ENCODE results near the gene GTSE1.
A peak's percentile ranks its signal among the peaks of the same experiment; 100 is the strongest.

Gene GTSE1, protein sequence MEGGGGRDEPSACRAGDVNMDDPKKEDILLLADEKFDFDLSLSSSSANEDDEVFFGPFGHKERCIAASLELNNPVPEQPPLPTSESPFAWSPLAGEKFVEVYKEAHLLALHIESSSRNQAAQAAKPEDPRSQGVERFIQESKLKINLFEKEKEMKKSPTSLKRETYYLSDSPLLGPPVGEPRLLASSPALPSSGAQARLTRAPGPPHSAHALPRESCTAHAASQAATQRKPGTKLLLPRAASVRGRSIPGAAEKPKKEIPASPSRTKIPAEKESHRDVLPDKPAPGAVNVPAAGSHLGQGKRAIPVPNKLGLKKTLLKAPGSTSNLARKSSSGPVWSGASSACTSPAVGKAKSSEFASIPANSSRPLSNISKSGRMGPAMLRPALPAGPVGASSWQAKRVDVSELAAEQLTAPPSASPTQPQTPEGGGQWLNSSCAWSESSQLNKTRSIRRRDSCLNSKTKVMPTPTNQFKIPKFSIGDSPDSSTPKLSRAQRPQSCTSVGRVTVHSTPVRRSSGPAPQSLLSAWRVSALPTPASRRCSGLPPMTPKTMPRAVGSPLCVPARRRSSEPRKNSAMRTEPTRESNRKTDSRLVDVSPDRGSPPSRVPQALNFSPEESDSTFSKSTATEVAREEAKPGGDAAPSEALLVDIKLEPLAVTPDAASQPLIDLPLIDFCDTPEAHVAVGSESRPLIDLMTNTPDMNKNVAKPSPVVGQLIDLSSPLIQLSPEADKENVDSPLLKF

DNA sequence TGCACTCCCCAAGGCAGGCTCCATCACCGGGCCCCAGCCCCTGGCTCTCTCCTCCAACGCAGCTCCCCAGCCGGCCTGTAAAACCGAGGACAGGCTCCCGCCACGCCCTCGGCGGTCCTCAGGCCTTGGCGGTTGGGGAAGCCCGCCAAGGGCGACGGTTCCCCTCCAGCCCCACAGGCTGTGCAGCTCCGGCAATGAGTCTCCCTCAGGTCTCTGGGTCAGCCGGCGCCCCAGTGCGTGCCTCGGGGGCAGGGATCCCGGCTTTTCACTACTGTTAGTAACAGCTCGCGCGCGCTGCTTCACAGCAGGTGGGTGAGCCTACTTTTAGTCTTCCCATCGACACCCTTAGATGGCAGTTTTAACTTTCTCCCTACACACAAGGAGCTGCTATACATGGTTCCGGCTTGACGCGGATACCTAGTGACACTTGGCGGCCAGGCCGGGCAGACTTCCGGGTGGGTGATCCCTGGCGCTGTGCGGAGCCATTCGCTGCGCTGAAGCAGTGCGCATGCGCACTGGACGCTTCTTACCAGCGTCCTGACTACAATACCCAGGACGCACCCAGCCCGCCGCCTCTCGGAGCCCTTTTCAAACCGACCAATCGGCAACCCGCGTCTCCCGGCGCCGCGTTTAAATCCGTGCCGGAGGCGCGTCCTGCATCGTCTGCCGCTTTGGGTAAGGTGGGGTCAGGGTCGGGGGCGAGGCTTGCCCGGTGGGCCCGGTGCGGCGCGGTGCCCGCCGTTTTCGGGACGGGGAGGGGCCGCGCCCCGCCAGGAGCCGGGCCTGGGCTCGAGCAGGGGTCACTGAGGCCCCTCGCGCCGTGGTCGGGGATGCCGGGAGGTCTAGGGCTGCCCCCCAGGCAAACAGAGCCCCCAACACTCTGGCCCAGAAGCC, at the start of gene GTSE1:
TSS of gene GTSE1 (plus strand) at position 614 of the 894 bp plus-strand sequence. CDS start 531 bp downstream, outside the sequence.
- Histone ChIP-seq H3K9me2 (replicated peaks; ENCODE audit: insufficient read depth, low read length) (no peaks in the 10 kb centered on the region), H3K9ac (ENCODE audit: low read length) (peak within 1 kb of the TSS; percentile 80), H3K4me2 (ENCODE audit: low read depth, low read length, poor library complexity, severe bottlenecking) (peak within 1 kb of the TSS; percentile 100), H4K20me1 (ENCODE audit: low read depth, low read length) (no peaks in the 10 kb centered on the region), H3K79me2 (ENCODE audit: insufficient read depth, low read length) (peaks cover 38% of the 10 kb centered on the region), H3K27ac (ENCODE audit: low read depth, low read length) (peak within 1 kb of the TSS; percentile 75), H3K27me3 (ENCODE audit: low read length) (no peaks in the 10 kb centered on the region), H2AFZ (ENCODE audit: low read depth, low read length, severe bottlenecking) (peak within 1 kb of the TSS; percentile 69), H3K4me3 (ENCODE audit: insufficient read depth, low read length, poor library complexity, severe bottlenecking) (peak within 1 kb of the TSS; percentile 82), H3F3A (ENCODE audit: insufficient read depth) (peaks cover 4% of the 10 kb centered on the region; the same call in 1 of the 2 replicates), H3K36me3 (ENCODE audit: low read length) (peaks cover 13% of the 10 kb centered on the region; the same call in 1 of the 2 replicates), H3K9me3 (ENCODE audit: insufficient read depth, low read length) (no peaks in the 10 kb centered on the region)
- no peak for TF ChIP-seq EZH2phosphoT487 (conservative IDR thresholded peaks at IDR 0.05; ENCODE audit: low read length)
- TF ChIP-seq, protein P1, sequence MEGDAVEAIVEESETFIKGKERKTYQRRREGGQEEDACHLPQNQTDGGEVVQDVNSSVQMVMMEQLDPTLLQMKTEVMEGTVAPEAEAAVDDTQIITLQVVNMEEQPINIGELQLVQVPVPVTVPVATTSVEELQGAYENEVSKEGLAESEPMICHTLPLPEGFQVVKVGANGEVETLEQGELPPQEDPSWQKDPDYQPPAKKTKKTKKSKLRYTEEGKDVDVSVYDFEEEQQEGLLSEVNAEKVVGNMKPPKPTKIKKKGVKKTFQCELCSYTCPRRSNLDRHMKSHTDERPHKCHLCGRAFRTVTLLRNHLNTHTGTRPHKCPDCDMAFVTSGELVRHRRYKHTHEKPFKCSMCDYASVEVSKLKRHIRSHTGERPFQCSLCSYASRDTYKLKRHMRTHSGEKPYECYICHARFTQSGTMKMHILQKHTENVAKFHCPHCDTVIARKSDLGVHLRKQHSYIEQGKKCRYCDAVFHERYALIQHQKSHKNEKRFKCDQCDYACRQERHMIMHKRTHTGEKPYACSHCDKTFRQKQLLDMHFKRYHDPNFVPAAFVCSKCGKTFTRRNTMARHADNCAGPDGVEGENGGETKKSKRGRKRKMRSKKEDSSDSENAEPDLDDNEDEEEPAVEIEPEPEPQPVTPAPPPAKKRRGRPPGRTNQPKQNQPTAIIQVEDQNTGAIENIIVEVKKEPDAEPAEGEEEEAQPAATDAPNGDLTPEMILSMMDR (IDR thresholded peaks at IDR 0.05; ENCODE audit: insufficient read depth, low read length, poor library complexity, severe bottlenecking) = no peak

DNA sequence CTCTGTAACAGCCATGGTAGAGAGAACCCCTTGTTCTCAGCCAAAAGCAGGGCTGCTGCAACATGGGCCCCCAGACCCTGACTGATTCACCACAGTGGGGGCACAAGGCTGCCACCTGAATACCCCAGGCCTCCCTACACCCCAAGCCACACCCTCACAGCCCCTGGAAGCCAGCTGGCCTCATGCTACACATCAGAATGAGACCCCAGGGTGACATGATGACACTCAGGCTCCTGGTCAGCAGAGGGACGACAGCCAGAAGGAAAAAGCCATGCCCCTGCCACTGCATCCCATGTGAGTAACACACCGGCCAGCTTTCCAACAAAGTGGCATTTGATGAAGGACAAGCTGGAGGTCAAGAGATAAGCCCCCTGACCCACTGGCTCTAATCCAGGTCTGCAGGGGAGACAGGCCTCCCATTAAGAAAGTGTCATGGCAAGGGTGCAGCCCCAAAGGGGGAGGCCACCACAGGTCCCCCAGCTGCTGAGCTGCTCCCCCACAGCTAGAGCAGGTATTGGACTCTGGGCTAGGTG, 49.2 kb upstream of the GTSE1 start:
- no peaks in the 10 kb centered on the region for H3K36me3 ChIP-seq (ENCODE audit: low read length)
- no peaks in the 10 kb centered on the region for H3K9me2 ChIP-seq (replicated peaks; ENCODE audit: insufficient read depth, low read length)
- H3K4me2 ChIP-seq (ENCODE audit: low read depth, low read length, poor library complexity, severe bottlenecking) = no peak overlapping the region
- 0 out of 2 replicates have a peak, but pooled peaks cover 8% of the 10 kb centered on the region for H3F3A ChIP-seq (ENCODE audit: insufficient read depth)
- no peaks in the 10 kb centered on the region for H4K20me1 ChIP-seq (ENCODE audit: low read depth, low read length)
- H3K79me2 ChIP-seq (ENCODE audit: insufficient read depth, low read length) = no peaks in the 10 kb centered on the region; the same call in 1 of the 2 replicates
- no peak overlapping the region for H3K9ac ChIP-seq (ENCODE audit: low read length)
- H3K27me3 ChIP-seq (ENCODE audit: low read length) = no peaks in the 10 kb centered on the region
- TF ChIP-seq, protein P1 (IDR thresholded peaks at IDR 0.05; ENCODE audit: insufficient read depth, low read length, poor library complexity, severe bottlenecking) = no peak
- TF ChIP-seq EZH2phosphoT487 (conservative IDR thresholded peaks at IDR 0.05; ENCODE audit: low read length) = no peak
- no peak overlapping the region for H3K4me3 ChIP-seq (ENCODE audit: insufficient read depth, low read length, poor library complexity, severe bottlenecking)
- no peaks in the 10 kb centered on the region for H3K9me3 ChIP-seq (ENCODE audit: insufficient read depth, low read length)
- H3K27ac ChIP-seq (ENCODE audit: low read depth, low read length) = no peak overlapping the region
- no peak overlapping the region for H2AFZ ChIP-seq (ENCODE audit: low read depth, low read length, severe bottlenecking)

Measured in SU-DHL-6 (cell line).